ENCODE measurements around the gene TRIP13. TPM values are rescaled to one million over a fixed set of nuclear protein-coding genes. Genes with fewer than 3 reads are reported as not detected.

TRIP13 gene
- total RNA-seq, 6 experiments from 2014 or later = 0.15 to 3.2 (median 0.70) TPM

- WGBS (ENCODE audit: insufficient coverage, low coverage, low lambda C conversion rate, missing lambda C conversion rate) = 82% methylated on average over 22 of the region's 33 CpGs
- intact Hi-C loops (cut with DNase I) = no loop called here
- peaks cover 5 to 64% (median 33%) of the 10 kb centered on the region in 4 donors for H3K36me3 ChIP-seq
- no peak for DNase-seq
- no peak for ATAC-seq
- H3K4me1 ChIP-seq = no peaks in the 10 kb centered on the region
- no peaks in the 10 kb centered on the region for H3K9me3 ChIP-seq
- no peaks in the 10 kb centered on the region for H3K27me3 ChIP-seq
- H3K27ac ChIP-seq = no peak overlapping the region
- no peak for TF ChIP-seq POLR2A (IDR thresholded peaks at IDR 0.05)
- H3K4me3 ChIP-seq = no peak overlapping the region
These were observed 10.2 kb upstream of the TRIP13 start for GRCh38 chr5:882253-883183.

GRCh38 chr5:883475-884181 lies 9.1 kb upstream of the TRIP13 start:
- H3K4me3 ChIP-seq = no peak overlapping the region
- TF ChIP-seq CTCF (IDR thresholded peaks at IDR 0.05) = no peak
- TF ChIP-seq POLR2A (IDR thresholded peaks at IDR 0.05) = no peak
- peaks cover 10 to 67% (median 39%) of the 10 kb centered on the region in 4 donors for H3K36me3 ChIP-seq
- H3K9me3 ChIP-seq = no peaks in the 10 kb centered on the region
- H3K27ac ChIP-seq = no peak overlapping the region
- intact Hi-C loops (cut with DNase I) = no loop called here
- WGBS (ENCODE audit: insufficient coverage, low coverage, low lambda C conversion rate, missing lambda C conversion rate) = 93% methylated on average over 6 of the region's 29 CpGs
- ATAC-seq (no peak), DNase-seq (peak in 1 of 3 donors; percentile 35)
- H3K4me1 ChIP-seq = no peaks in the 10 kb centered on the region
- H3K27me3 ChIP-seq = no peaks in the 10 kb centered on the region

GRCh38 chr5:884345-885126 lies 8.1 kb upstream of the TRIP13 start:
- WGBS (ENCODE audit: insufficient coverage, low coverage, low lambda C conversion rate, missing lambda C conversion rate) = 83% methylated on average over 1 of the region's 16 CpGs
- peak in 1 of 3 donors; percentile 30 for DNase-seq

GRCh38 chr5:885127-885442 lies 7.6 kb upstream of the TRIP13 start:
- Histone ChIP-seq H3K4me1 (no peaks in the 10 kb centered on the region), H3K4me3 (no peak overlapping the region), H3K27ac (no peak overlapping the region), H3K36me3 (peaks cover 13 to 82% (median 43%) of the 10 kb centered on the region in 4 donors), H3K9me3 (no peaks in the 10 kb centered on the region), H3K27me3 (no peaks in the 10 kb centered on the region)
- intact Hi-C loops (cut with DNase I) = no loop called here
- DNase-seq (peak in 1 of 3 donors; percentile 33), ATAC-seq (no peak)
- TF ChIP-seq POLR2A (IDR thresholded peaks at IDR 0.05) = no peak
- no peak for TF ChIP-seq CTCF (IDR thresholded peaks at IDR 0.05)
- WGBS (ENCODE audit: insufficient coverage, low coverage, low lambda C conversion rate, missing lambda C conversion rate) = no CpG with 5 or more reads among the region's 18 CpGs

More at GRCh38 chr5:884345-885126, 8.1 kb upstream of the TRIP13 start:
- H3K9me3 ChIP-seq = no peaks in the 10 kb centered on the region
- peak in 2 of 4 donors; percentile 7 to 10 for ATAC-seq
- H3K4me1 ChIP-seq = no peaks in the 10 kb centered on the region
- no peak overlapping the region for H3K27ac ChIP-seq
- H3K27me3 ChIP-seq = no peaks in the 10 kb centered on the region
- TF ChIP-seq POLR2A (IDR thresholded peaks at IDR 0.05) = no peak
- no peak for TF ChIP-seq CTCF (IDR thresholded peaks at IDR 0.05)
- H3K36me3 ChIP-seq = peaks cover 13 to 76% (median 43%) of the 10 kb centered on the region in 4 donors
- intact Hi-C loops (cut with DNase I) = no loop called here
- no peak overlapping the region for H3K4me3 ChIP-seq

Measured in right lobe of liver (tissue), 6 donors.